Right renal pelvis (tissue), 4 donors: ENCODE data around the gene CEL. TPM values are rescaled to one million over a fixed set of nuclear protein-coding genes. Genes with fewer than 3 reads are reported as not detected.
"Not testable (repeated sequence)": the region's sequence is repeated elsewhere in the genome, so short reads cannot be mapped to it uniquely, and the experiment has no call there.

Experiments used
- DNase-seq, 4 donors: peaks; one replicate each; pipeline ENCODE4 v3.0.0-alpha.2; 2013; ENCODE audit warnings: low read depth in 4 of 4, low spot score in 3 of 4, missing footprints in 1 of 4
- polyA plus RNA-seq, 4 donors: library from polyadenylated mRNA; unstranded; fragments of 120-200 nt; gene quantifications; one replicate each; pipeline ENCODE4 v1.2.1, GENCODE V29; 2013; ENCODE audit not compliant: insufficient read length in 4 of 4

CEL gene
- polyA plus RNA-seq, 4 donors = 3.3 to 5.4 (median 4.6) TPM

GRCh38 chr9:133080786-133081779 is 19.3 kb downstream of the CEL start:
- DNase-seq = not testable (repeated sequence)

DNA sequence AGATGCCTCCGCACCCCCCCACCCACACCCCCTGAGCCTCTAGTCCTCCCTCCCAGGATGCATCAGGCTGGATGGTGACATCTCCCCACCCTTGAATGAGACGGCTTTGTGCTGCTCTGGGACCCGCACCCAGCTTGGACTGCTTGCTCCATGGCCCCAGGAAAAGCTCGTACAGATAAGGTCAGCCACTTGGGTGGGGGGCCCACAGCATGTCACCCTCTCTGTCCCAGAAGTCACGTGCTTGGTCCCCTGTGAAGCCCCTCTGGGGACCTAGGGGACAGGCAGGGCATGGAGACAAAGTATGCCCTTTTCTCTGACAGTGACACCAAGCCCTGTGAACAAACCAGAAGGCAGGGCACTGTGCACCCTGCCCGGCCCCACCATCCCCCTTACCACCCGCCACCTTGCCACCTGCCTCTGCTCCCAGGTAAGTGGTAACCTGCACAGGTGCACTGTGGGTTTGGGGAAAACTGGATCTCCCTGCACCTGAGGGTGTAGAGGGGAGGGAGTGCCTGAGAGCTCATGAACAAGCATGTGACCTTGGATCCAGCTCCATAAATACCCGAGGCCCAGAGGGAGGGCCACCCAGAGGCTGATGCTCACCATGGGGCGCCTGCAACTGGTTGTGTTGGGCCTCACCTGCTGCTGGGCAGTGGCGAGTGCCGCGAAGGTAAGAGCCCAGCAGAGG is 20.3 kb downstream of the CEL start:
- not testable (repeated sequence) for DNase-seq

- DNase-seq = not testable (repeated sequence)
These were observed 21.9 kb downstream of the CEL start for GRCh38 chr9:133083688-133084087.

GRCh38 chr9:133086212-133086860 is 24.6 kb downstream of the CEL start:
- not testable (repeated sequence) for DNase-seq

- no peak for DNase-seq
These were observed 25.1 kb downstream of the CEL start for GRCh38 chr9:133086894-133087293.

- DNase-seq = no peak
These were observed 25.8 kb downstream of the CEL start for GRCh38 chr9:133087429-133088145.

DNA sequence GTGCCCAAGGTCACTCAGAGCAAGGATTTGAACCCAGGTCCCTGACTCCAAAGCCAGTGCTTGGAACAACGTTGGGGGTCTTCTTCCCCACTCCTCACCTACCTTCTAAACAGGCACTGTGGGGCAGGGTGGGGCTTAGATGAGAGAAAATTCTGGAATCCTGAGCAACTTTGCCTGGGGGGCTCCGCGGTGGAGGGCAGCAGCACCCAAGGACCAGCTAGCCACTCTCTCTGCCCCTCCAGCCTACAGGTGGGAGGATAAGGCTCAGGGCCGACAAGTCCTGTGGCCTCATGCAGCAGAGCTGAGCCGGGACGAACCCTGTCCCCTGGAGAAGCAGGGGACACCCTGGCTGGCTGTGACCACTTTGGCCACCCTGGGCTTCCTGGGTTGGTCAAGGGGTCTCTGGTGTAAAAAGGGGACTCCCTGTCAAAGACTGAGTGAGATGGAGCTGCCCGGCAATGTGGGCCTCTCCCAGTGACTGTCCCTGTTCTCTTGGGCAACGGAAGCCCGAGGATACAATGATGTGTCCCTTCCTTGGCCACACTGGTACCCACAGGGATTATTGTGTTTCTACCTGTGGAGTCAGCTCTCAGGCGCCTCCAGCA is 26.5 kb downstream of the CEL start:
- no peak for DNase-seq

GRCh38 chr9:133088756-133089155 is 27.0 kb downstream of the CEL start:
- DNase-seq = no peak

- no peak for DNase-seq
These were observed 27.5 kb downstream of the CEL start for GRCh38 chr9:133089271-133089671.

DNA sequence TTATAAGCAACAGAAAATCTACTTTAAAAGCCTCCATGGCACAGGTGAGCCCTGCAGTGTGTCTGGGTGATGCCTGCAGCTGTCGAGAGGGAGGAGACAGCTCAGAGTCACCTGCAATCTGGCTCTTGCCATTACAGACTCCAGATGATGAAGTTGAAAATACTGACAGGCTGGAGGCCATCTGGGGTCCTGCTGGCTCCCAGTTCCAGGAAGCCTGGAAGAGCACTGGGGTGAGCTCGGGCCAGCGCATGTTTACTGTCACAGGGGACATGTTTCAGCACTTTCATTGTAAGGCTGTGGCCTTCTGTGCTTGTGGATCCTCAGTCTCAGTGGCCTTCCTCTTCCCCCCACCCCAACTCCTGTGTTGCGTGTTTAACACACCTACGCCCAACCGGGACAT is 28.4 kb downstream of the CEL start:
- no peak for DNase-seq

DNA sequence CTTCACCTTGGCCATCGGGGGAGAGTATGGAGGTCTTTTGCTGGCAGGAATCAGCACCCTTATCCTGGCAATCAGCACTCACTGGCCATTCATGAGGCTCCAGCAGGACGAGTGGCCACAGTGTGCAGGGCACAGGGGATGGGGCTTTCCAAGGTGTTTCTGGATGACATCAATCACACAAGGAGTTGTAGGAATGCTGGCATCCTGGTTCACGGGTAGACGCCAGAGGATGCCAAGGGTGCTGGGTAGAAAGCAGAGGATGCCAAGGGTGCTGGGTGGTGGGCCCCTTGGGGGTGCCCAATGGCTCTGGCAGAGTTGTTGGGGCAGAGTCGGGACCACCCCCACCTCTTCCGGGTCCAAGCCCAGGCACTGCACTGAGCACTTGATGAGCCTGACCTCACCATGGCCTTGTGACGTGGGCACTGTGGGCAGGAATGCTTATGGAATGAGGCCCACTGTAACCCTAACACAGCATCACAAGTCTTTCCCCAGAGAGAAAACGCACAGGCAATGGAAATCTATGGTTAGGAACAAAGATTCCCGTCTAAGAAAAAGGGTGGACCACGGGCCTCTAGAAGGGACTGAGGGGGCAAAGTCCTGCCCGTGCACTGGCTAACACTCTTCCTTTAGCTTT is 29.1 kb downstream of the CEL start:
- no peak for DNase-seq

DNA sequence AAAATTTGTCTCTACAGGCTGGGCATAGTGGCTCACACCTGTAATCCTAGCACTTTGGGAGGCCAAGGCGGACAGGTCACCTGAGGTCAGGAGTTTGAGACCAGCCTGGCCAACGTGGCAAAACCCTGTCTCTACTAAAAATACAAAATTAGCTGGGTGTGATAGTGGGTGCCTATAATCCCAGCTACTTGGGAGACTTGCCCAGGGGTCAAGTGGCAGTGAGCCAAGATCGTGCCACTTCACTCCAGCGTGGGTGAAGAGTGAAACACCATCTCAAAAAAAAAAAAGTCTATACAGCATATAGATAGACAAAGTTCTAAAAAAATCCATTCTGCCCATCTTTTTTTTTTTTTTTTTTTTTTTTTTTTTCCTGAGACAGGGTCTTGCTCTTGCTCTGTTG is 32.6 kb downstream of the CEL start:
- DNase-seq = not testable (repeated sequence)

- DNase-seq = no peak
These were observed 33.1 kb downstream of the CEL start for GRCh38 chr9:133094842-133095393.

DNA sequence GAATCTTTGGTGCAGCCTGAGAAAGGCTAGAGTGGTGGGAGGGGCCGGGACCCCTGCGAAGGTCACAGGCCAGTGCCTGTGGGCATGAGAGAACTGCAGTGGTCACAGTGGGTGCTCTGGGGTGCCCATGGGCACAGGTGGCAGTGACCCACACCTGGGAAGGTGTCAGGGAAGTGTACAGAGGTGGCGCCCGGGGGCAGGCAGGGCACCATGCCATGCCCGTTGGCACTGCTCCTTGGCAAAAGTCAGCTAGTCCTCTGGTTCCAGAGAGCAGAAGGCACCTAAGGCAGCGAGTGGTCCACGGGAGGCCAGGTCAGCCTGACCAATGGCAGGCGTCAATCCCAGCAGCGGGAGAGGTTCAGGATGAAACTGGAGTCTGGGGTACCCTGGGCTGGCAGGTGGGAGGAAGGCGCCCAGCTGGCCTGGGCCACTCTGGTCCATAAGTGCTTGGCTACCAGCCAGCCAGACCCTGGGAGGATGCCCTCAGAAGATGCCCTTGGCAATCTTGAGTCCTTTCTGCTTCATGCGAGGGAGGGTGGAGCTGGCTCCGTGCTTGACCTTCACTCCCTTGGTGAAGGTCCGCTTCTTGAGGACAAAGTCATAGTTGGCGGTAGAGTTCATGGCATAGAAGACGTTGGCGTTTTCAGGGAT is 36.4 kb downstream of the CEL start:
- DNase-seq = no peak

DNA sequence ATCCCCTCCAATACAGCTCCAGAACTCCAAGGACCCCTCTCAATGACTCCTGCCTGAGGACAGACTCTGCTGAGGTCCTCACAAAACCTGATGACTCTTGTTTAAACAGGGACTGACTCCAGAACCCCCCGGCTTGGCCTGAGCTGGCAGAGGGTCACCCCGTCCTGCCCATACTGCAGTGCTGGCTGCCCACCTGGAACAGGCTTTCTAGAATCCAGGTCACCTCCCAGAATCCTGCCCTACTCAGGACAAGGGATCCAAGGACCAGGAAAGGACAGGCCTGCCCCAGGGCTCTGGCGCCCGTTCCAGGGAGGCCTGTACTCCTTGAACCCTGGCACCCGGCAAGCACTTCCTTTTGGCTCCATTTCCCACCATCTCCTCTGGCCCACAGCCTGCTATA is 37.1 kb downstream of the CEL start:
- DNase-seq = no peak

DNA sequence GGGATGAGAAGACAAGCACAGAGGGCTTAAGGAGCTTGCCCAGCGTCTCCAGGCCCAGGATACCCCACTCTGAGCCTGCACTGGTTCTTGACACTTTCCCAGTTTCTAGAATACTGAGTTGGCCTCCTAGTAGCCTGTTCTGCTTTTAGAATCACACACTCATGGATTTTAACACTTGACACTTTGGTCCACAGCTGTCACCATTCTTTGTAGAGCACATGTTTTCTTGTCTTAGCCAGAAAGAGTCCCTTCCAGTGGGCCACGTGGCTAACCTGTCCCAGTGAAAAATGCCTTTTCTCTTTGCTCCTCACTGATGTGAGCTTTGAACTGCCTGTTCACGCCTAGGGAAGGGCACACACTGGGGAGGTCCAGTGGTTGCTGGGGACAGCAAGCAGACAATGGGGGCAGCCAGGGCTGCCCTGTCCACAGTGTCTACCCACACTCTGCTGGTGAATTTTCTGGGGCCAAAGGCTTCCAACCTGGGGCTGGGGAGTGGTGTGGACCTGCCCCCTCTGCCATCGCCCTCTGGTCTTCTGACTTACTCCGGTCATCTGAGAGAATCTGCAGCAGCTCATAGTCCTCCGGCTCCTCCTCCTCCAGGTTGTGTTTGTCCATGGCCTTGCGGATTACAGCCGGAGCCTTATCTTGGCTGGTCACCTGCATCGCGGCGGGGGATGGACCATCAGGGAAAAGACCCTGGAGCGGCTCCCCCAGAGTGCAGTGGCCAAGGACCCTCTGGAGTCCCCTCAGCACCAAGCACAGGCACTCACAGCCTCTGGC is 38.1 kb downstream of the CEL start:
- no peak for DNase-seq

DNA sequence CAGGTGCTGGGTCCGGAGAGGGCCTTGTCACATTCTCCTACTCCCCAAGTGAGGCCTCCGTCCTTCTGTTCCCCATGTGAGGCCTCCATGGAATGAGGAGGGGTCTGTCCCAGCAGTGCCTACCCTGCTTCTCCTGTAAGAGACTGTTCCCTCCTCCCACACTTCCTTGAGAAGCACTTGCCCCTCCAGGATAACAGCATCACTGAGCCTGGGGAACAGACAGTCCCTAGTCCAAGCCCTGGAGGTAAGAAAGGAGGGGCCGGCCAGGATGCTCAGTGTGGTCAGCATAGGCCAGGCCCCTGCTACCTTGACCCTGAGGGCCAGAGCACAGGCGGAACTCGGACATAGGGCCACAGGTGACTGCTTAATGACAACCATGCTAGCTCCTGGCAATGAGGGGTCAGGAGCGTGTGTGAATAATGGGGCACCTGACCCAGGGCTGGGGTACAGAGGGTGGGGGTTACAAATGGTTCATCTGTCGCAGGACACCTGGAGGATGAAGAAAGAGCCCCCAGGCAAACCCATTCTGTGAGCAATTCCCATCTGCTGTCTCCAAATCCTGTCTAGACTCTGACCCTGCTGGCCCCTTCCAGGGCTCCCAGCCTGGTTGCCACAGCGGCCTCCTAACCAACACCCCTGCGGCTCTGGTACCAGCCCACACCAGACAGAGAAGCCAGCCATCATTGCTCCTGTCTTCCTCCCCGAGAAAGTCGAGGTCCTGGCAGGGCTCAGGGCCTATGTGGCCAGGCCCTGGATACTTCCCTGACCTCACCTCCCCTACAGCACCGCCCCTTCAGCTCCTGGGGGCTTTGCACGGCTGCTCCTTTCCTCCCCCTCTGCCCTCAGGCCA is 39.0 kb downstream of the CEL start:
- no peak for DNase-seq
